HUDEP-2 (cell line): ENCODE results near the gene ANKLE1.

Experiments used
- DNase-seq, 76 experiments: peaks; one replicate each; lab custom pipeline; 2025; ENCODE audit not compliant: unreplicated experiment in 76 of 76; lab: John Stamatoyannopoulos, UW

The ANKLE1 gene

DNA sequence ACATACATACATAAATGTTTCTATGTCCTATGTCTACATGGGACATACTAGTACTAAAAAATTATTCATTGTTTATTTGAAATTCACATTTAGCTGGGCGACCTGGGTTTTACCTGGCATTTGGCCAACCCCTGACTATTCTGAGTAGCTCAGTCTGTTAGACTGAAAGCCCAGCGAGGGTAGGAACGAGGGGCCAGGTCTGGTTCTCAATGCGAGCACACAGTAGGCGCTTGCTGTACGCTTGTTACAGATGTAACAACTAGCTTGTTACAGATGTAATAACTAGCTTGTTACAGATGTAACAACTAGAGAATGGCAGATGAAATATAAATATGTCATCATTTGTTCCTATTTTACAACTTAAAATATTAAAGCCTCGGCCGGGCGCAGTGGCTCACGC is 53.9 kb downstream of the ANKLE1 start:
- no peak for DNase-seq
